ENCODE results near the gene BCL2L12.

BCL2L12 gene

DNA sequence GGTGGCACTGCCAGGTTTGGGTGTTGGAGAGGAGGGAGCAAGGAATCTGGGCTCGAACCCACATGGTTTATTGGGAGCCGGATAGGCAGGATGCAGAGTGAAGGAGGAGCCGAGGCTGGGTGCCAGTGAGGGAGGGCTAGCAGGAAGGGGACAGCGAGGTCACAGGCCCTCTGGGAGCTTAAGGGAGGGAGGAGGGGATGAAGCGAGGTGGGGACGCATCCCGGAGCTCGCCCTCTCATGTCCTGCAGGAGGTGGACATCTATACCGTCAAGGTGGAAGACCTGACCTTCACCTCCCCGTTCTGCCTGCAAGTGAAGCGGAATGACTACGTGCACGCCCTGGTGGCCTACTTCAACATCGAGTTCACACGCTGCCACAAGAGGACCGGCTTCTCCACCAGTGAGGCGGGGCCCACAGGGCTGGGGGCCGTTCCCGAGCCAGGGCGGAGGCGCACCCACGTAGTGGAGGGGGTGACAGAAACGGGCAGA lies 20.2 kb downstream of the BCL2L12 start:
- TF ChIP-seq TAF1 (IDR thresholded peaks at IDR 0.05; ENCODE audit: borderline replicate concordance, insufficient read depth, low read length) (no peak), FOXP2 (optimal IDR thresholded peaks at IDR 0.05; ENCODE audit: borderline replicate concordance, extremely low read depth, extremely low read length, insufficient read depth) (peak; percentile 8), SIN3A (IDR thresholded peaks at IDR 0.05; ENCODE audit: borderline replicate concordance, insufficient read depth, low read length) (no peak), POLR2AphosphoS5 (IDR thresholded peaks at IDR 0.05; ENCODE audit: low read depth, low read length) (no peak)
- TF ChIP-seq, protein P1, sequence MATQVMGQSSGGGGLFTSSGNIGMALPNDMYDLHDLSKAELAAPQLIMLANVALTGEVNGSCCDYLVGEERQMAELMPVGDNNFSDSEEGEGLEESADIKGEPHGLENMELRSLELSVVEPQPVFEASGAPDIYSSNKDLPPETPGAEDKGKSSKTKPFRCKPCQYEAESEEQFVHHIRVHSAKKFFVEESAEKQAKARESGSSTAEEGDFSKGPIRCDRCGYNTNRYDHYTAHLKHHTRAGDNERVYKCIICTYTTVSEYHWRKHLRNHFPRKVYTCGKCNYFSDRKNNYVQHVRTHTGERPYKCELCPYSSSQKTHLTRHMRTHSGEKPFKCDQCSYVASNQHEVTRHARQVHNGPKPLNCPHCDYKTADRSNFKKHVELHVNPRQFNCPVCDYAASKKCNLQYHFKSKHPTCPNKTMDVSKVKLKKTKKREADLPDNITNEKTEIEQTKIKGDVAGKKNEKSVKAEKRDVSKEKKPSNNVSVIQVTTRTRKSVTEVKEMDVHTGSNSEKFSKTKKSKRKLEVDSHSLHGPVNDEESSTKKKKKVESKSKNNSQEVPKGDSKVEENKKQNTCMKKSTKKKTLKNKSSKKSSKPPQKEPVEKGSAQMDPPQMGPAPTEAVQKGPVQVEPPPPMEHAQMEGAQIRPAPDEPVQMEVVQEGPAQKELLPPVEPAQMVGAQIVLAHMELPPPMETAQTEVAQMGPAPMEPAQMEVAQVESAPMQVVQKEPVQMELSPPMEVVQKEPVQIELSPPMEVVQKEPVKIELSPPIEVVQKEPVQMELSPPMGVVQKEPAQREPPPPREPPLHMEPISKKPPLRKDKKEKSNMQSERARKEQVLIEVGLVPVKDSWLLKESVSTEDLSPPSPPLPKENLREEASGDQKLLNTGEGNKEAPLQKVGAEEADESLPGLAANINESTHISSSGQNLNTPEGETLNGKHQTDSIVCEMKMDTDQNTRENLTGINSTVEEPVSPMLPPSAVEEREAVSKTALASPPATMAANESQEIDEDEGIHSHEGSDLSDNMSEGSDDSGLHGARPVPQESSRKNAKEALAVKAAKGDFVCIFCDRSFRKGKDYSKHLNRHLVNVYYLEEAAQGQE (IDR thresholded peaks at IDR 0.05; ENCODE audit: insufficient read depth in 1 of 2, low read depth in 2 of 2, low read length in 2 of 2): no peak

DNA sequence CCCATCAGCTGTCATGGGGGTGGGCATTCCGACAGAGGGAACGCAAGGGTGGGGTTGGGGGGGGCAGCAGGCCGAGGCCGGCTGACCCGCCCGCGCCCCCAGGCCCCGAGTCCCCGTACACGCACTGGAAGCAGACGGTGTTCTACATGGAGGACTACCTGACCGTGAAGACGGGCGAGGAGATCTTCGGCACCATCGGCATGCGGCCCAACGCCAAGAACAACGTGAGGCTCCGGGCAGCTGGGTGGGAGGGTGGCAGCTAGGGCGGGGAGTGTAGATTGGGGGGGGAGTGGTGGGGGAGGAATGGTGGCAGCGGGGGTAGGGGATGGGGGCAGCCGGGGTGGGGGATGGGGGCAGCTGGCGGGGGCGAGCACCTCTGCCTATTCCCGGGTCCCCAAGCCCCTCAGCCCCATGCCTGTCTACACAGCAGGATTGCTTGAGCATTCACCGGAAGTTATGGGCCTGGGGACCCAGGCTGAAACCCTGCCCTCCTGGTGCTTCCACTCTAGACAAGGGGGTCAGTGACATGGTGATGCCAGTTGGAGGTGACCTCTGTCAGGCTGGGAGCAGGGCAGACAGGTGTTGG lies 20.9 kb downstream of the BCL2L12 start:
- no peak for TF ChIP-seq SIN3A (IDR thresholded peaks at IDR 0.05; ENCODE audit: borderline replicate concordance, insufficient read depth, low read length)
- TF ChIP-seq POLR2AphosphoS5 (IDR thresholded peaks at IDR 0.05; ENCODE audit: low read depth, low read length): no peak
- TF ChIP-seq, protein P1 (IDR thresholded peaks at IDR 0.05; ENCODE audit: insufficient read depth in 1 of 2, low read depth in 2 of 2, low read length in 2 of 2): no peak
- no peak for TF ChIP-seq TAF1 (IDR thresholded peaks at IDR 0.05; ENCODE audit: borderline replicate concordance, insufficient read depth, low read length)
- TF ChIP-seq FOXP2 (optimal IDR thresholded peaks at IDR 0.05; ENCODE audit: borderline replicate concordance, extremely low read depth, extremely low read length, insufficient read depth): no peak

DNA sequence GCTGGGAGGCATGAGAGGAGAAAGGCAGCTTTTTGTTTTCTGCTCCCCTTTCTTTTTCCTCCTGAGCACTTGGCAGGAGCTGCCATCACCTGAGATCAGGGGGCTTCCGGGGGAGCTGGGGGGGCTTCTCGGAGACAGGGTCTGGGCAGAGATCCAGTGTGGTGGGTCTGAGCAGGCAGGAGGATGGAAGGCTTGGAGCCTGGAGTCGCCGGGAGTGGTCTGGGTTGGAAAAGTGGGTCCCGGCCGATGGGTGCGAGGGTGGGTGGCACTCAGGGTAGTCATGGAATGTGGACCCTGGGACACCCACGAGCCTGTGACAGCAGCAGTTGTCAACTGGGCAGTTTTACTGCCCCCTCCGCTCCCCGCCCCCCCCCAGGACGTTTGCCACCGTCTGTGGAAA lies 21.4 kb downstream of the BCL2L12 start:
- no peak for TF ChIP-seq TAF1 (IDR thresholded peaks at IDR 0.05; ENCODE audit: borderline replicate concordance, insufficient read depth, low read length)
- no peak for TF ChIP-seq SIN3A (IDR thresholded peaks at IDR 0.05; ENCODE audit: borderline replicate concordance, insufficient read depth, low read length)
- TF ChIP-seq FOXP2 (optimal IDR thresholded peaks at IDR 0.05; ENCODE audit: borderline replicate concordance, extremely low read depth, extremely low read length, insufficient read depth): no peak
- TF ChIP-seq, protein P1 (IDR thresholded peaks at IDR 0.05; ENCODE audit: insufficient read depth in 1 of 2, low read depth in 2 of 2, low read length in 2 of 2): no peak
- no peak for TF ChIP-seq POLR2AphosphoS5 (IDR thresholded peaks at IDR 0.05; ENCODE audit: low read depth, low read length)

DNA sequence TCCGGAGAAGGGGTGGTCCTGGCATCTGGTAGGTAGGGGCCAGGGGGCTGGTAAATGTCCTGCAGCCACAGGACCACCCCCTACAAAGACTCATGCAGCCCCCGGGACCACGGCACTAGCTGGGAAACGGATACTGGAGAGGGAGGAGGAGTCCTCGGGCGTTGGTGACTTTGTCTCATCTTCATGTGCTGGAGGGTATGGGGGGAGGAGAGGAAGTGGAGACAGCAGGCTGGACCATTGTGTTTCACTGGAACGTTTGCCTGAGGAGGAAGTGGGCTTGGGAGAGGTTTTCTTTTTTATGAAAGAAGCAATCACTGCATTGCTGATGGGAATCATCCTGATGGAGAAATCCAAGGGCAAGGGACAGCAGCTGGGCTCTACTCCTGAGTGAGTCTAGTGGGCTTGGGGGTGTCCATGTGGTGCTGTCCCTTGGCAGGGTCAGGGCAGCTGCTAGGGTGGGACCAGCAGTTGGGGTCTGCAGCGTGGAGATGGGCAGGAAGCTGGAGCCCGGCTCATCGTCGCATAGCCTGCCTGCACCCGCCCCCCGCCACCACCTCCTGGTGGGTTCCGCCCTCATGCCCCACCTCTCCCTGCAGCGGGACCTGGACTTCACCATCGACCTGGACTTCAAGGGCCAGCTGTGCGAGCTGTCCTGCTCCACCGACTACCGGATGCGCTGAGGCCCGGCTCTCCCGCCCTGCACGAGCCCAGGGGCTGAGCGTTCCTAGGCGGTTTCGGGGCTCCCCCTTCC lies 22.0 kb downstream of the BCL2L12 start:
- TF ChIP-seq SIN3A (IDR thresholded peaks at IDR 0.05; ENCODE audit: borderline replicate concordance, insufficient read depth, low read length) (0 out of 2 replicates have a peak, but pooled peaks have one; percentile 15), TAF1 (IDR thresholded peaks at IDR 0.05; ENCODE audit: borderline replicate concordance, insufficient read depth, low read length) (no peak), POLR2AphosphoS5 (IDR thresholded peaks at IDR 0.05; ENCODE audit: low read depth, low read length) (peak; percentile 69), FOXP2 (optimal IDR thresholded peaks at IDR 0.05; ENCODE audit: borderline replicate concordance, extremely low read depth, extremely low read length, insufficient read depth) (peak; percentile 64)

DNA sequence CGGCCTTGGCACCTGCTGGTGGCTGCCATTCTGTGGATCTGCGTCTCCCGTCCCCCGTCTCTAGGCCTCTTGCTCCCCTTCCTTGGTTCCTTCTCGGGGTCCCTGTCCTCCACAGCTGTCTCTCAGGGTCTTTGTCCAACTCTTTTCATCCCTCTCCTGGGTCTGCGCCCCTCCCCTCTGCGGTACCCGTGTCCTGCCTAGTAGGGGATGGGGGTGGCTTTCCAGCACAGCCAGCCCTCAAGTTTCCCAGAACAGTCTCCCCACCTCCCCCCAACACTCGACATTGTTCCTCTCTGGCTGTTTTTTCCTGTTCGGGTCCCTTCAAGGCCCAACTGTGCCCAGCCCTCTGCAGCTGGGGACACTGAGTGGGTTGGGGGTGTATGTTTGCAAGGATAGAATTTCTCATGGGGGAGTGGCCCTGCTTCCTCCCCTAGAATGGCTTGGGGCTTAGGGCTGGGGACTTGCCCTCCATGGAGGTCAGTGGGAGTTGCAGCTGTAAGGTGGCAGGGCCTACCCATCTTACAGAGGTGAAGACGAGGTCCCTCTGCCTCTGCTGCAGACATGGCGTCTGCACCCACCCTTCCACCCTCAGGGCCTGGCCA lies 22.9 kb downstream of the BCL2L12 start:
- TF ChIP-seq, protein P1 (IDR thresholded peaks at IDR 0.05; ENCODE audit: insufficient read depth in 1 of 2, low read depth in 2 of 2, low read length in 2 of 2): no peak
- TF ChIP-seq POLR2AphosphoS5 (IDR thresholded peaks at IDR 0.05; ENCODE audit: low read depth, low read length): no peak; the same call in 1 of the 2 replicates
- no peak for TF ChIP-seq FOXP2 (optimal IDR thresholded peaks at IDR 0.05; ENCODE audit: borderline replicate concordance, extremely low read depth, extremely low read length, insufficient read depth)
- TF ChIP-seq TAF1 (IDR thresholded peaks at IDR 0.05; ENCODE audit: borderline replicate concordance, insufficient read depth, low read length): no peak
- TF ChIP-seq SIN3A (IDR thresholded peaks at IDR 0.05; ENCODE audit: borderline replicate concordance, insufficient read depth, low read length): no peak

Data from PFSK-1 (cell line).